GM19025 (cell line): ENCODE measurements around the gene SMARCAL1.

Source experiments
- ATAC-seq: cut with Tn5 transposase; IDR thresholded peaks from one replicate; pipeline ENCODE4 v1.9.1; 2021; ENCODE audit warnings: mild to moderate bottlenecking, low read depth, moderate library complexity; ENCODE audit not compliant: unreplicated experiment

SMARCAL1 gene

DNA sequence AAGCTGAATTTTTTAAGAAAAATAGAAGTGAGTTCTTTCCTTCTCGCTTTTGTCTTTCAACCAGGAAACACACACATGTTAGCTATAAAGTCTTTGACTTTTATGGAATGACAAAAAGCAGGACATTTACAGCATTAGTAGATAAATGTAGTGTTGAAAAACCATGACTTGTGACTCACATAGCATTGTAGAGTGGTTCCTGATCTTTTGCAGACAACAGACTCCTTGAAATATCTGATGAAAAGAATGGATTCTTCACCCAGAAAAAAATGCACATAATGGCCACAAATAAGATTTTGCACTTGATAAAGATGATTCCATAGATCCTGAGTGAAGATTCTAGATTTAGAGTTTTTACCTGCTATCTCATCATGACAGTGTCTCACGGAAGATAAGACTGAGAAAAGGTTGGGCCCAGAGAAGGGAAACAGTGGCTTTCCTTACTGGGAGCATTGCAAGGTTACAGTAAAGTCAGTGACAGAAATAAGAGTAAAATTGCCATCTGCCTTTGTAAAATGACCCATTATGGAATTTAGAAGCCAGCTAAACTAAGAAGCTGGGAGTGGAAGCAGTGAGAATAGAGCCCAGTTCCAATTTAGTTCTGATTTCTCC is 14.0 kb downstream of the SMARCAL1 start:
- no peak for ATAC-seq

DNA sequence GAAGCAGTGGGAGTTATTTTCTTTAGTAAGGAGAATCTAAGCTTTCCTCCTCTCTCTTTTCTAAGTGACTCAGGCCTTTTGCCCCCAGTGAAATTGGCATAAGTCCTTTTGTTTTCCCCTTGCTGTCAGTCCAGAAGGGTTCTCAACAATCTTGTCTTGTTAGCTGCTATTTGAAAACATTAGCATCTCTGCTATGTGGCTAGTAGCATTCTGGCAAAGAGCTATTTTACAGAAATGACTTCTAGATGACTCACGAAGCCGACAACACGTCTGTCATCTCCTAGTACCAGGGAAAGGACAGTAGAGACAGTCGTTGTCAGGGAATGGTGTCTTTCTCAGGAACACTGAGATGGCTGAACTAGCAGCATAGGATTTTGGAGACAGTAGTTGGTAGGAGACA is 14.7 kb downstream of the SMARCAL1 start:
- ATAC-seq, result no peak

DNA sequence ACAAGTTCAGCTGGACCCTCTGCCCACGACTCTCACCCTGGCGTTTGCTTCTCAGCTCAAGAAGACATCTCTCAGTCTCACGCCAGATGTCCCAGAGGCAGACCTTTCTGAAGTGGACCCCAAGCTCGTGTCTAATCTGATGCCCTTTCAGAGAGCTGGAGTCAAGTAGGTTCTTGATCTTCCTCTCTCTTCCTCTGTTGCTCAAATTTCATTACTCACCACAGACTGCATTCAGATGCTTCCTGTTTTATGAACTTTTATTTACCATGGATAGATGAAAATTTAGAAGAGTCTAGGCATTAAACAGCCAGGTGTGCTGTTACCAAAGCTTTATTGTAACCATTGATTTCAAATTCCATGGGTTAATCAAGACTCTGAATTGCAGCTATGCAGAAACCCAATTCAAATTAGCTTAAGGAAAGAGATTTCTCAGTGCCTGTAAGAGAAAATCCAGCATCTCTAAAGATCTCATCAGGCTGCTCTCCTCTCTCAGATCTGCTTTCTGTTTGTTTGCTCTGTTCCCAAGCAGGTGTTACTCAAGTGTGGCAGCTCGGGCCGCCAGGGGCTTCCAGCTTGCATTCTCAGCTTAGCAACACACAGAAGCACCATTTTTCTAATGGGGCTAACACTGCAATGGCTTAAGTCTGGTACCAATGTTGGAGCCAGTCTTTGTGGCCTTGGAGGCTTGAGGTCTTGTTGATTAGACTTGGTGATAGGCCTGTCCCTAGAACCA is 16.5 kb downstream of the SMARCAL1 start:
- ATAC-seq, result no peak

DNA sequence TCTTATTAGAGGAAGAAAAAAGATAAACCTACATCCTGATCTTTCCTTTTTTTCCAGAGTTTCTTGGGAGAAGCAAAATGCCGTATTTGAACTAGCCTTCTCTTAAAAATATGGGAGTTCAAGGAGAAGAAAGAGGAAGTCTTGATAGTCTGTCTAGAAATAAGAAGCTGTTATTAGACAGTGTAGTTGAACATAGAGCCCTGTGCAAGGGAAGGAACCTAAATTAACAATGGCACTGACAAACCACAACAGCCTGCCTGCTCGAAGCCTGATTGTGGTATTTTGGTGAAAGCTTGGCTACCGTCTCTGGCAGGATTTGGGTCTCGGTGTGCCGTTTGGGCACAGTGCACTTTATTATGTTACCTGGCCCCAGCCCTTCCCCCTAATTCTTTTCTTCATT is 17.1 kb downstream of the SMARCAL1 start:
- ATAC-seq, result no peak

DNA sequence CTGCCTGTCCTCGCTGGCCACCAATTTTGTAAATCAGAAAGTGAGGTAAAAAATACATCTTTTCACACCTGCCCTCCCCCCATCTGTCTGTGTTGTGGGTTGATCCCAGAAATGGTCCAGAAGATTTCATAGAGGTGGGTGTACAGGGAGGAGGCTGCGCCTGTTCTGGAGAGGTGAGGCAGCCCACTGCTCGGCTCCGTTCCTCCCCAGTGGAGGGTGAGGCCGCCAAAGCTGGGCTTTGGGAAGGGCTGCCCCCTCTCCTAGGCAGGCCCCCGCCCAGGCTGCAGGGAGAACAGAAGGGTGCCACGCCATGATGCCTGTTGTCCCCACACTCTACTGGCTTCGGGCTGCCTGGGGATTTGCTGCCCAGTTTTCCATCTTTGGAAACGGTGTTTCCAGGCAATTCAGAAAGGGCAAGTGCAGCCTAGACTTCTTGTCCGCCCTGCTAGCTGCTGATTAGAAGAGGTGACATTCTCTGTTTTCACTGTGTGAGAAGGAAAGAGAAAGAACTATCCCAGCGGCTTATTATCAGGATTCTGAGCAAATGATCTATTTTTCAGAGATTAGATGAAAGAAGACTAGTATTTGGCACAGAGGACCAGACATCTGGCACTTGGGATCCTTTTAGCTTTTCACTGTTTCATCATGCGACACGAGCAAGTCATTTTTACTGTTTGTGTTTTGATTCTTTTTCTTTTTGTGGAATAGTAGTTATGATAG is 18.7 kb downstream of the SMARCAL1 start:
- no peak for ATAC-seq

DNA sequence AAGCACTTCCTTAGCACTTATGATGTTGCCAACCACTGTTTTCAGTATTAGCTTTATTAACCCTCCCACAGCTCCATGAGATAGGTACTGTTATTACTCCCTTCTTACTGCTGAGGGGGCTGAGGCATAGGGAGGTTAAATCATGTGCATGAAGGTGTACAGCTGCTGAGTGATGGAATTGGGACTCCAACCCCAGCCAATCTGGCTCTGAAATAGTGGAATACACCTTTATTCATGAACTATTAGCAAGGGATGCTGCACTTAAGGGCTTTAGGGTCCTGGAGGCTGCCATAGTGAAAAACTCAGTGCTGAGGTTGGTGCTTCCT is 19.2 kb downstream of the SMARCAL1 start:
- ATAC-seq, result no peak

DNA sequence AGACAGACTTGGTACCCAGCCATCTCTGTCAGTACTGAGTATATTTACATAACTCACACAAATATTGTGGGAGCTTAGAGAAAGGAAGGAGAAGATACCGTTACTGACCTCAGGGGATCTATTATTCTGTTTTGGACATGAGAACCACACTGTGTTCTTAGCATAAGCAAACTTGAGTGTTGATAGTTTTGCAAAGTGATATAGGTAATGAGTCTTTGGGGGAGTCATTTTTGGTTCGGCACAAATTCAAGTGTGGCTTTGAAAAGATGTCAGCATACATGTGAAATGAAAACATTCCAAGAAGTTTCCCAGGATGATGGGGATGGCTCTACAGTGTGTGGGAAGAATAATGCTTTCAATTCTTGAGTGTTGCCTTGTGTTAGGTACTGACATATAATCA is 24.1 kb downstream of the SMARCAL1 start:
- no peak for ATAC-seq

DNA sequence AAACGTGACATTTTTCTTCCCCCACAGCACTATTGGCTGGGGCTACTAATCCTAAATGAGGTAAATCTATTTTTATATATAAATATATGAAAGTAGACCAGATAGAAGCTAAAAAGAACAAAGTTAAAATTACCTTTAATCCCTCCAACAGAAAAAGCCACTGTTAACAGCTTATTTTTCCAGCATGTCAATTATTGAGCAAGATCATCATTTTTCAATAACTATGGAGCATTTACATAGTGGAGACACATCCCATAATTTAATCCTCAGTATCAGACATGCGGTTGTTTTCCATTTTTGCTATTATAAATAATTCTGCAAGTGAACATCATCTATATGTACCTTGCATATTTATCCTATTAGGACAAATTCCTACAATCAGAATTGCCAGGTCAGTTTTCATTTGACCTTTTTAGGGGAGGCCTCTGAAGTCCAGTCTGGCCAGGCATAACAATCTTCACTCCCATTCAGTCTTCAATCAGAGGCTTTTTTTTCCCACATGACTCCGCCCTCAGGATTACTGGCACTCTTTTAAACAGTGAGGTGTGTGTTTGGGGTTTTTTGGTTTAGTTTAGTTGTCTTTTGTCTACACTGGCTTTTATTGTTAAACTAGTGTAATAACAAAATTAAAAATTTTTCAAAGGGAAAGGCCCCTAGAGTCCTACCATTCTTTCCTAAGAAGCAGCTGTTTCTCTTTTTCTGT is 29.2 kb downstream of the SMARCAL1 start:
- ATAC-seq, result no peak

DNA sequence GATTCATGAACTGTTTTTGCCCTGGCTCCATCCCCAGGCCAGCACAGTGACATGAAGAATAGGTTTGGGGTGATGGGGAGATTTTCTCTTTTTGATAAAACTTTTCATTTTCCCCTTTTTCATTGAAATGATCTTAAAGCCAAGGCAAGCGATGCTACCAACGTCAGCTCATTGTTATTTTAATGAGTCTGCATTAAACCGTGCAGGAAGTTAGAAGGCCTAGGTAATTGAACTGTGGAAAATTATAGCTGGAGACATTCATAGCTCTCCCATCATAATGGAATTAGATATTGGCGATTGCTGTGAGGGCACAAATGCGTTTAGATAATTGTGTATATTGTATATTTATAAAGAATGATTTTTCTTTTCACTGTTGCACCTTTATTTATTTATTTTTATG is 33.2 kb downstream of the SMARCAL1 start:
- ATAC-seq, result no peak

DNA sequence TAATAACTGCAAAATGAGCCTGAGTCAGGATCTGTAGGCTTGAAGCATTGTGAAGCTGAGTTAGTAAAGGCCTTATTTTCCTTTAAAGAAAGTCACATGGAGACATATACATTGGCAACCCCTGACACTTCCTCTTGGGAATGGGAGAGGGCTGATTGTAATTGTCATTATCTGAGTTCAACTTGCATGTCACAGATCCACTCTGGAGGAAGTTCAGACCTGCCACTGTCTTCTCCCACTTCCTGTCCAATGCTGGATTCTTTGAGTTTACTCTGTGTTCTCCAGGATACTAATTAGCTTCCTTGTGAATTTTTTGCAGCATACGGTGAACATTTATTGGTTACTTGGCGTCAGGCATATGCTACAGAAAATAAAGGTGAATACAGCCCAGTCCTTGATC is 34.1 kb downstream of the SMARCAL1 start:
- no peak for ATAC-seq

DNA sequence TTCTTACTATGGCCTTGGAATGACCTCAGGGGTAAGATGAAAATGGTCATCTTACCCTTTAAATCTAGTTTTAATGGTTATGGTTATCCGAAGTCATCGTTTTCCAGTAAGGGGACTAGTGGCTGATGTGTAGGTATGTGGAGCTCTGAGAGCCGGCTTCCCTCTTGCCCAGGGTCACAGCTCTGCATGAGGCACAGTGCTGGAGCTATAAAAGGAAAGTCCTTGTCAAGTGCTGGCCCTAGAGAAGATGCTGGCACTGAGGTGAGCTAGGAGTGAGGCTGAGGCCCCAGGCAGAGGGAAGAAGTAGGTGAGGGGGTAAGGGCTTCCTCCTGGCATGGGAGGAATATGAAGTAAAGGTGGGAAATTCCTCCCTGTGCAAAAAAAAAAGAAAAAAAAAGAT is 35.0 kb downstream of the SMARCAL1 start:
- no peak for ATAC-seq

DNA sequence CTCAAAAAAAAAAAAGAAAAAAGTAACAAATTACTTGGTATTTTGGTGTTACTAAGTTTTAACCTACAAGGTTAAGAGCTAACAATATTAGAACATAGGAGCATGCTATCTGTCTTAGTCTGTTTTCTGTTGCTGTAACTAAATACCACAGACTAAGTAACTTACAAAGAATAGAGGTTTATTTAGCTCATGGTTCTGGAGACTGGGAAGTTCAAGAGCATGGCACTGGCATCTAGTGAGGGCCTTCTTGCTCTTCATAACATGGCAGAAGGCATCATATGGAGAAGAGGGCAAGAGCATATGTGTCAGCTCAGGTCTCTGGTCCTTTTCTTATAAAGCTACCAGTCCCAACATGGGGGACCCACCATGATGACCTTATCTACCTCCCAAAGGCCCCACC is 36.5 kb downstream of the SMARCAL1 start:
- ATAC-seq, result no peak

DNA sequence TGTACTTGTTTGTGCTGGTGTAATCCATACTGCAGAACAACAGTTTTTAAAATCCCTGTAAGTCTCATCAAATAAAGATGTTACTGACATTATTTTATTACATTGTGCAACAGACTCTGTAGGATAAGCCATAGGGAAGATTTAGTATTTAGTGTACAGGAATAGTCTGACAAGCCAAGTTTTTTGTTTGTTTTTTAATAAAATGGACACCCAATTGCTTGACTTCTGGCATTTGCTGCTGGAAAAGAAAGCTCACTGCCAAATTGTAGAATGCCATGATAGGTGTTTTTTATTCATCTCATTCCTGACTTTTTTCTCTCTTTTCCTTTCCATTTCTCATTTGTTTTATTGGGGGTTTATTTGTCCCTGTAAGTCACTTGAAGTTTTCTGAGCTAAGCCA is 38.1 kb downstream of the SMARCAL1 start:
- ATAC-seq, result no peak

DNA sequence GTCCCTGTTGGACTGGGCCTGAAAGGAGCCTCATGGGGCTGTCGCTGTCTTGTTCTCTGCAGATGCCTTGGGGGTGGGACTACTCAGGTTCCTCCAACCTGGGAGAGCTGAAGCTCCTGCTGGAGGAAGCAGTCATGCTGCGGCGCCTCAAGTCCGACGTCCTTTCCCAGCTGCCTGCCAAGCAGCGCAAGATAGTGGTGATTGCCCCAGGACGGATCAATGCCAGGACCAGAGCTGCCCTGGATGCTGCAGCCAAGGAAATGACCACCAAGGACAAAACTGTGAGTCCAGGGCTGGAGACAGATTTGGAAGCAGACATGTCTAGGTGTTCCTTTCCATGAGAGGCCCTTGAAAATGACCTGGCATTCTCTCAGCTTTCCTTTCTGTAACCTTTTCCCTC is 38.5 kb downstream of the SMARCAL1 start:
- ATAC-seq, result no peak

DNA sequence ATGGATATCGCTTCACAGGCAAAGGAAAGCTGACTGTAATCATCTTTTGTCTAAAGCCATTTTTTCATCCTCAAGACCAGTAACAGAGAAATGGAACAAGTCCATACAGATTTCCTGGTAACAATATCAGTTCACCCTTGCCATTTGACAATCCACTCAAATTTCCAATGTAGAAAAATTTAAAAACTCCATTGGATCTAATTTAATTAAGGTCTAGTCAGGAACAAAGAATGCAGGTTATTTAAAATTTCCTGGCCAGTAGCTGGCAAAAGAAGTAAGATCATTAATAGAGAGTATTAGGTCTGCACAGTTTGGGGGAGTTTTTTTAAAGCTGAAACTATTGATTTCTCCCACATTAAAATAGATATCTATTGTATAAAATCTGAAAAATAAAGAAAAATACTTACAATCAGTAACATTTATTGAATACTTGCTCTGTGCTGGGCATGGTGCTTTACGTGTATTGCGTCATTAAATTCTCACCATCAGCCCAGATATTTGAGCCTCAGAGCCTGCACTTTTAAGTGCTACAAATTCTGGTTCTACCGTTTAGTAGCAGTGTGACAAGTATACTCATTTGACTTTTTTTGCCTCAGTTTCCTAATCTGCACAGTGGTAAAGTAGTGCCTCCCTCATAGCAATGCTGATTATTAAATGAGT is 41.8 kb downstream of the SMARCAL1 start:
- ATAC-seq, result no peak

DNA sequence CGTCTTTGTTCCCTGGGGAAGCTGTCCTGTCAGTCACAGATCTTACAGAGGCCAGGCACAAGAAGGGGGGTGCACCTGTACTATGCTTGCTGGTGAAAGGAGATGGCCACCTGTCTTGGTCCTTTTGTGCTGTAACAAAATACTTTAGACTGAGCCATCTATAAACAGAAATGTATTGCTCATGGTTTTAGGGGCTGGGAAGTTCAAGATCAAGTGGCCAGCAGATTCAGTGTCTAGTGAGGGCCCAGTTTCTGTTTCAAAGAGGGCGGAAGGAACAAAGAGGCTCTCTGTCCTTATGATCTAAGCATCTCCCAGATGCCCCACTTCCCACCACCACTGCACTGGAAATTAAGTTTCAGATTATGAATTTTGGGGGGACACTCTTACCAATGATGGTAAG is 50.9 kb downstream of the SMARCAL1 start:
- no peak for ATAC-seq

DNA sequence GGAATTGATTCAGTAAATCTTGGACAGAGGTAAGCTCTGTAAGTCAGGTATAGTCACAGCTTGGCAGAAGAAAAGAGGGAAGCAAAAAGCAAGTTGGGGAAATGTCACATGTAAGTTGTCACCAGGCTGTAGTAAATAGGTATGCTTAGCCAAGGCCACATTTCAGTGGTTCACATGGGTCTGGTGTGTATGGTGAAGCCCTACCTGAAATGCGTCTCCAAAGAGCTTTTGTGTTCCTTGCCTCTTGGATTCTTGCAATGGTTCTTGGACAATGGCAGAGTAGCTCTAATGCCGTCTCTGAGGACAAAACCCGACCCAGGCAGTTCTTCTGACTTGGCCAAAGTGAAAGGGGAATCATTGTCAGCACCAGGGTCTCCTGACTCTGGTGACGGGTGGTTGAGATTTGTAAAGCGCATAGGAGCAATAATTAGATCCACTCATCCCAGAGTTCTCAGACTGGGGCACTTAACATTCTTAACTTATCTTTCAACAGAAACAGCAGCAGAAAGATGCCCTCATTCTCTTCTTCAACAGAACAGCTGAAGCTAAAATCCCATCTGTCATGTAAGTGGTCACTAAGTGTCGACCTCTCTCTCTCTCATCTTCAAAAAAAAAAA is 51.9 kb downstream of the SMARCAL1 start:
- ATAC-seq, result no peak

DNA sequence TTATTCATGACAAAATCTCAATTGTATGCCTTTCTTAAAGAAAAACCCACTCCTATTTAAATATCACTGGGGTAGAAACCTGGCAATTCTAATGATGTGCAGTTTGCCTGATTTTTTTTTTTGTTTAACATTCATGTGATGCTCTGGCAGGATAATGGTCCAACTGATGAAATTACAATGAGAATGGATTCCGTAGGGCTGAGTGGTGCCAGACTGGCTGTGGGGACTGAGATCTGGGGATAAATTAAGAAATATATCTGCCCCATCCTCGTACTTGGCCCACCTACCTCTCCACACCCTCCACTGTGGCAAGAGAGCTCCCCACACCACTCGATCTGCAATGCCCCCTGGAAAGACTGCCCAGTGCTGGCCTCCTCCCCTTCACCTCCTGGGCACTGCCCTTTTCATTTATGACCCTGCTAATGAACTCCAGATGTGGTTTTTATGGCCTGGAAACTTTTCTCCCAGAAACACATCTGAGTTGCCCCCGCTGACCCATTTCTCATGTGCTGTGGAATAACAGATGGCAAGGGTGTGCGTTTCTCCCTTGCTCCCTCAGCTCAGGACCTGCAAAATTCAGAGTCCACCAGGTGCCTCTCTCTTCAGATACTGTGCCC is 53.4 kb downstream of the SMARCAL1 start:
- no peak for ATAC-seq

DNA sequence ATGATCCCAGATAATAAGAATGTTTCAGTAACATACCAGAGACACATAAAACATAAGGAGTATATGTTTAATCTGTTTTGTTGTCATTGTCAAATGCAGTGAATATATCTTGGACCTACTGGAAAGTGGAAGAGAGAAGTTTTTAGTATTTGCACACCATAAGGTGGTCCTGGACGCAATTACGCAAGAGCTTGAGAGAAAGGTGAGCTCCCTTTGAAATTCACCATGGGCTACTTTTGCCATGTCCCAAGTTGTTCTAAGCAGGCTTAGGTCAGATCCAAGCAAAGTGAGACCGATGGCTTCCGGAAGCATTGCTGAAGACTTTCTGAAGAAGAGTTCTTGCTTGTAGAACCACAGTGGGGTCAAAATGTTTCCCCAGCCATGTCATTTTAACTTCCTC is 55.6 kb downstream of the SMARCAL1 start:
- no peak for ATAC-seq

DNA sequence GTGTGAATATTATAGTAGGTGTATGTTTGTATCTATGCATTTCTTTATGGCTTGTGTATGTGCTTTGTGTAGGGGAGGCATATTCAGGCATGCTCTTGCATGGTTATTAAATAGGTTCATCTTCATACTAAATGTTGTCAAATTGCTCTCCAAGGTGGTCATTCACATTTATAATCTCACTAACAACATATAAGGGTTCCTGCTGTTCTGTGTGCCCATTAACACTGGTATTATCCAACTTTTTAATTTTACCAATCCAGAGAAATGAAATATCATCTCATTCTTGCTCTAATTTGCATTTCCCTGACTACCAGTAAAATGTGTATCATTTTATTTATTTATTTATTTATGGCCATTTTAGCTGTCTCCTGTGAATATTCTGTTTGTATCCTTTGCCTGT is 57.4 kb downstream of the SMARCAL1 start:
- no peak for ATAC-seq
